ENCODE measurements around the gene ZNF652. TPM values are rescaled to one million over a fixed set of nuclear protein-coding genes. Genes with fewer than 3 reads are reported as not detected.
"Not testable (repeated sequence)": the region's sequence is repeated elsewhere in the genome, so short reads cannot be mapped to it uniquely, and the experiment has no call there.

The ZNF652 gene
- total RNA-seq, 1 donor from 2014 or later, result 26.8 TPM

DNA sequence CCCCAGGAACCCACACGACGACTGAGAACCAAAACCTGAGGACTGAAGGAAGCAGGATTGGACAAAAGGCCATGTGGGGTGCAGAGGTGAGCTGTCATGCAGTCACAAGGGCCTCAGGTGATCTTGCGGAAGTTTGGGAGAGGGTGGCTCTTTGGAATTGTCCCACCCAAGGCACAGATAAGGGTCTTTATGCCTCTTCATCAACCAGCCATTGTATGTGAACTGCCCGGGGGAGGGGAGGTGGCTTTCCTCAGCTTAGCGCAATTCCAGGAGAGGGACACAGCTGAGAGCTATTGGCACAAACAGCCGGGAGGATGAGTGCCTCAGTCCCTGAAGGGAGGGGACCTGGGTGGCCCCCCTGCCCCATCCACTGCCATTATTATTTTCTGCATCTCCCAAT lies 76.3 kb downstream of the ZNF652 start:
- Mint-ChIP-seq H3K4me3 (ENCODE audit: unreplicated experiment) (no peak overlapping the region), H3K27me3 (ENCODE audit: low read depth, unreplicated experiment) (no peaks in the 10 kb centered on the region), H3K27ac (ENCODE audit: unreplicated experiment) (no peak overlapping the region), H3K36me3 (ENCODE audit: low read depth, unreplicated experiment) (peaks cover 5% of the 10 kb centered on the region), H3K9me3 (ENCODE audit: unreplicated experiment) (no peaks in the 10 kb centered on the region), H3K4me1 (ENCODE audit: low read depth, unreplicated experiment) (no peaks in the 10 kb centered on the region)
- Histone ChIP-seq H3K9me3 (ENCODE audit: insufficient read depth, low read depth, low read length) (peaks cover 3% of the 10 kb centered on the region), H3K4me1 (ENCODE audit: insufficient read depth, low read length) (no peaks in the 10 kb centered on the region), H3K27me3 (ENCODE audit: insufficient read depth, low read length) (no peaks in the 10 kb centered on the region), H3K4me2 (ENCODE audit: low read length) (no peak overlapping the region), H3K4me3 (ENCODE audit: insufficient read depth, low read depth, low read length) (no peak overlapping the region), H2AFZ (ENCODE audit: low read depth, low read length) (no peak overlapping the region), H3K27ac (ENCODE audit: low read depth, low read length) (no peak overlapping the region), H3K36me3 (ENCODE audit: insufficient read depth, low read length) (no peaks in the 10 kb centered on the region), H3K79me2 (ENCODE audit: insufficient read depth, low read length) (no peaks in the 10 kb centered on the region), H4K20me1 (ENCODE audit: insufficient read depth, low read length) (peaks cover 6% of the 10 kb centered on the region), H3K9ac (ENCODE audit: low read length) (no peak overlapping the region)
- TF ChIP-seq, protein P1, sequence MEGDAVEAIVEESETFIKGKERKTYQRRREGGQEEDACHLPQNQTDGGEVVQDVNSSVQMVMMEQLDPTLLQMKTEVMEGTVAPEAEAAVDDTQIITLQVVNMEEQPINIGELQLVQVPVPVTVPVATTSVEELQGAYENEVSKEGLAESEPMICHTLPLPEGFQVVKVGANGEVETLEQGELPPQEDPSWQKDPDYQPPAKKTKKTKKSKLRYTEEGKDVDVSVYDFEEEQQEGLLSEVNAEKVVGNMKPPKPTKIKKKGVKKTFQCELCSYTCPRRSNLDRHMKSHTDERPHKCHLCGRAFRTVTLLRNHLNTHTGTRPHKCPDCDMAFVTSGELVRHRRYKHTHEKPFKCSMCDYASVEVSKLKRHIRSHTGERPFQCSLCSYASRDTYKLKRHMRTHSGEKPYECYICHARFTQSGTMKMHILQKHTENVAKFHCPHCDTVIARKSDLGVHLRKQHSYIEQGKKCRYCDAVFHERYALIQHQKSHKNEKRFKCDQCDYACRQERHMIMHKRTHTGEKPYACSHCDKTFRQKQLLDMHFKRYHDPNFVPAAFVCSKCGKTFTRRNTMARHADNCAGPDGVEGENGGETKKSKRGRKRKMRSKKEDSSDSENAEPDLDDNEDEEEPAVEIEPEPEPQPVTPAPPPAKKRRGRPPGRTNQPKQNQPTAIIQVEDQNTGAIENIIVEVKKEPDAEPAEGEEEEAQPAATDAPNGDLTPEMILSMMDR (IDR thresholded peaks at IDR 0.05; ENCODE audit: insufficient read depth, low read depth, low read length), result no peak
- TF ChIP-seq EZH2 (IDR thresholded peaks at IDR 0.05; ENCODE audit: insufficient read depth, low read length), result no peak
- FAIRE-seq (no peak), DNase-seq (ENCODE audit: low read depth) (no peak)

DNA sequence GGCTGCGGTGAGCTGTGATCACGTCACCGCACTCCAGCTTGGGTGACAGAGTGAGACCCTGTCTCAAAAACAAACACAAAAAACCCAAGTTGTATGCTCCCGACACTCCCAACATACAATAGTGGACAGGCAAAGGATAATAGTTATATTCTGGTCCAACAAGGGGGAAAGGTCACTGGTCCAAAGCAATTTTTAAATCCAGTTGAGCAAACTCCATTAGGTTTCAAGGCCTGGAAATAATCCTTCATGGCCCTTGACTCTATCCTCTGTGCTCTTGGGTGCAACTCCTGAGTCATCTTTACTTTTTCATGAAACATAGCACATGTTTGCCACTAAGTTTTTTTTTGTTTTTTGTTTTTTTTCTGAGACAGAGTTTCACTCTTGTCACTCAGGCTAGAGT lies 81.1 kb downstream of the ZNF652 start:
- no peak for FAIRE-seq
- no peak overlapping the region for H2AFZ ChIP-seq (ENCODE audit: low read depth, low read length)
- no peak overlapping the region for H3K4me3 ChIP-seq (ENCODE audit: insufficient read depth, low read depth, low read length)
- H3K9me3 ChIP-seq (ENCODE audit: insufficient read depth, low read depth, low read length), result peaks cover 4% of the 10 kb centered on the region
- H3K4me2 ChIP-seq (ENCODE audit: low read length), result no peak overlapping the region
- no peak for DNase-seq (ENCODE audit: low read depth)
- no peaks in the 10 kb centered on the region for H3K27me3 ChIP-seq (ENCODE audit: insufficient read depth, low read length)
- Mint-ChIP-seq H3K4me1 (ENCODE audit: low read depth, unreplicated experiment) (peaks cover 8% of the 10 kb centered on the region), H3K27me3 (ENCODE audit: low read depth, unreplicated experiment) (peaks cover 5% of the 10 kb centered on the region), H3K4me3 (ENCODE audit: unreplicated experiment) (no peak overlapping the region), H3K27ac (ENCODE audit: unreplicated experiment) (no peak overlapping the region), H3K36me3 (ENCODE audit: low read depth, unreplicated experiment) (peaks cover 5% of the 10 kb centered on the region), H3K9me3 (ENCODE audit: unreplicated experiment) (no peaks in the 10 kb centered on the region)
- no peak overlapping the region for H3K9ac ChIP-seq (ENCODE audit: low read length)
- H4K20me1 ChIP-seq (ENCODE audit: insufficient read depth, low read length), result no peaks in the 10 kb centered on the region
- no peaks in the 10 kb centered on the region for H3K79me2 ChIP-seq (ENCODE audit: insufficient read depth, low read length)
- no peaks in the 10 kb centered on the region for H3K36me3 ChIP-seq (ENCODE audit: insufficient read depth, low read length)
- TF ChIP-seq, protein P1 (IDR thresholded peaks at IDR 0.05; ENCODE audit: insufficient read depth, low read depth, low read length), result no peak
- no peak for TF ChIP-seq EZH2 (IDR thresholded peaks at IDR 0.05; ENCODE audit: insufficient read depth, low read length)
- no peaks in the 10 kb centered on the region for H3K4me1 ChIP-seq (ENCODE audit: insufficient read depth, low read length)
- H3K27ac ChIP-seq (ENCODE audit: low read depth, low read length), result no peak overlapping the region

DNA sequence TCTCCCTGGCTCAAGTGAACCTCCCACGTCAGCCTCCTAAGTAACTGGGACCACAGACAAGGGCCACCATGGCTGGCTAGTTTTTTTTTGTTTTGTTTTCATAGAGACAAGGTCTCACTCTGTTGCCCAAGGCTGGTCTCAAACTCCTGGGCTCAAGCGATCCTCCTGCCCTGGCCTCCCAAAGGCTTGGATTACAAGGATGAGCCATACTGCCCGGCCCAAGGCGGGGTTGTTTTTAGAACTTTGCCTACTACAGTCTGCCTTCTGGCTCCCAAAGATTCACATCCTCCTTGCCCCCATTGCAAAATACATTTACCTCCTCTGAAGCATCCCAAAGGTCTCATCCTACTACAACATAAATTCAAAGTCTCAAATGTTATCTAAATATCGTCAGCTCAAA lies 82.0 kb downstream of the ZNF652 start:
- DNase-seq (ENCODE audit: low read depth), result no peak
- H3K9me3 Mint-ChIP-seq (ENCODE audit: unreplicated experiment), result no peaks in the 10 kb centered on the region
- no peak overlapping the region for H3K4me3 ChIP-seq (ENCODE audit: insufficient read depth, low read depth, low read length)
- H3K9me3 ChIP-seq (ENCODE audit: insufficient read depth, low read depth, low read length), result peaks cover 4% of the 10 kb centered on the region
- no peak overlapping the region for H3K9ac ChIP-seq (ENCODE audit: low read length)
- no peaks in the 10 kb centered on the region for H3K79me2 ChIP-seq (ENCODE audit: insufficient read depth, low read length)
- FAIRE-seq, result no peak
- H3K27ac ChIP-seq (ENCODE audit: low read depth, low read length), result no peak overlapping the region
- H3K36me3 Mint-ChIP-seq (ENCODE audit: low read depth, unreplicated experiment), result peaks cover 3% of the 10 kb centered on the region
- H3K27me3 ChIP-seq (ENCODE audit: insufficient read depth, low read length), result no peaks in the 10 kb centered on the region
- peaks cover 8% of the 10 kb centered on the region for H3K4me1 Mint-ChIP-seq (ENCODE audit: low read depth, unreplicated experiment)
- no peaks in the 10 kb centered on the region for H3K36me3 ChIP-seq (ENCODE audit: insufficient read depth, low read length)
- H3K27me3 Mint-ChIP-seq (ENCODE audit: low read depth, unreplicated experiment), result peaks cover 5% of the 10 kb centered on the region
- no peak overlapping the region for H3K27ac Mint-ChIP-seq (ENCODE audit: unreplicated experiment)
- no peak overlapping the region for H2AFZ ChIP-seq (ENCODE audit: low read depth, low read length)
- no peak for TF ChIP-seq EZH2 (IDR thresholded peaks at IDR 0.05; ENCODE audit: insufficient read depth, low read length)
- TF ChIP-seq, protein P1 (IDR thresholded peaks at IDR 0.05; ENCODE audit: insufficient read depth, low read depth, low read length), result no peak
- H3K4me2 ChIP-seq (ENCODE audit: low read length), result no peak overlapping the region
- no peak overlapping the region for H3K4me3 Mint-ChIP-seq (ENCODE audit: unreplicated experiment)
- H4K20me1 ChIP-seq (ENCODE audit: insufficient read depth, low read length), result no peaks in the 10 kb centered on the region
- H3K4me1 ChIP-seq (ENCODE audit: insufficient read depth, low read length), result no peaks in the 10 kb centered on the region

DNA sequence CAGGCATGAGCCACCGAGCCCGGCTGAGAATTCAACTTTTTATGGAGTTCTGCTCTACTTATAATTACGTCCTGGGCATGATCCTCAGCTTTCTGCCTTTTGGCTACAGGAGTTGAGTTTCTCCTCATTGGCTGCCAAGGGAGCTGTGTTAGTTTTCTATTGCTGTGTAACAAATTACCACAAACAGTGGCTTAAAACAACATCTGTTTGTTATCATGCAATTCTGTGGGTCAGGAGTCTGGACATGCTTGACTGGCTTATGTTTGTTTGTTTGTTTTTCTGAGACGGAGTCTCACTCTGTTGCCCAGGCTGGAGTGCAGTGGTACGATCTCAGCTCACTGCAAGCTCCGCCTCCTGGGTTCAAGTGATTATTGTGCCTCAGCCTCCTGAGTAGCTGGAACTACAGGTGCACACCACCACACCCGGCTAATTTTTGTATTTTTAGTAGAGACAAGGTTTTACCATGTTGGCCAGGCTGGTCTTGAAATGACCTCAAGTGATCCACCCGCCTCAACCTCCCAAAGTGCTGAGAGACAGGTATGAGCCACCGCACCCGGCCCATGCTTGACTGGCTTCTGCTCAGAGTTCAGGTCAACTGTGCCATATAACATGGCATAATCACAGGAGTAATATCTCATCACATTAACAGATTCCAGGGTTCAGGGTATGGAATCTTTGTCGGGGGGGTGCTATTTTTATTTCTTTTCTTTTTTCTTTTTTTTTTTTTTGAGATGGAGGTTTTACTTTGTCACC lies 82.6 kb downstream of the ZNF652 start:
- not testable (repeated sequence) for H3K9me3 ChIP-seq (ENCODE audit: insufficient read depth, low read depth, low read length); H3K4me3 Mint-ChIP-seq (ENCODE audit: unreplicated experiment); H3K27ac ChIP-seq (ENCODE audit: low read depth, low read length); H3K27me3 Mint-ChIP-seq (ENCODE audit: low read depth, unreplicated experiment); DNase-seq (ENCODE audit: low read depth); H3K27me3 ChIP-seq (ENCODE audit: insufficient read depth, low read length); H3K4me1 ChIP-seq (ENCODE audit: insufficient read depth, low read length); H4K20me1 ChIP-seq (ENCODE audit: insufficient read depth, low read length); H3K4me1 Mint-ChIP-seq (ENCODE audit: low read depth, unreplicated experiment); FAIRE-seq; H3K36me3 ChIP-seq (ENCODE audit: insufficient read depth, low read length); H3K4me3 ChIP-seq (ENCODE audit: insufficient read depth, low read depth, low read length); H3K79me2 ChIP-seq (ENCODE audit: insufficient read depth, low read length); H3K27ac Mint-ChIP-seq (ENCODE audit: unreplicated experiment); H3K9me3 Mint-ChIP-seq (ENCODE audit: unreplicated experiment); H3K4me2 ChIP-seq (ENCODE audit: low read length); H2AFZ ChIP-seq (ENCODE audit: low read depth, low read length); H3K9ac ChIP-seq (ENCODE audit: low read length); H3K36me3 Mint-ChIP-seq (ENCODE audit: low read depth, unreplicated experiment)

All from astrocyte (in vitro differentiated cells and primary cell).